ENCODE data around the gene HHATL. TPM values are rescaled to one million over a fixed set of nuclear protein-coding genes. Genes with fewer than 3 reads are reported as not detected.

HHATL gene
- total RNA-seq, 1 experiment from 2014 or later = not detected

- in situ Hi-C loops (cut with HindIII; ENCODE audit: low pct_unique_long_range_greater_than_20kb, low sequenced_read_pairs) = no loop called here
- DNase-seq (ENCODE audit: low read depth, low spot score) = no peak
Measured at GRCh38 chr3:42680806-42681205, 21.8 kb downstream of the HHATL start.

- in situ Hi-C loops (cut with HindIII; ENCODE audit: low pct_unique_long_range_greater_than_20kb, low sequenced_read_pairs) = no loop called here
- no peak for DNase-seq (ENCODE audit: low read depth, low spot score)
Measured at GRCh38 chr3:42680271-42680670, 22.3 kb downstream of the HHATL start.

GRCh38 chr3:42678447-42678846, 24.2 kb downstream of the HHATL start:
- no peak for DNase-seq (ENCODE audit: low read depth, low spot score)
- in situ Hi-C loops (cut with HindIII; ENCODE audit: low pct_unique_long_range_greater_than_20kb, low sequenced_read_pairs) = no loop called here

DNA sequence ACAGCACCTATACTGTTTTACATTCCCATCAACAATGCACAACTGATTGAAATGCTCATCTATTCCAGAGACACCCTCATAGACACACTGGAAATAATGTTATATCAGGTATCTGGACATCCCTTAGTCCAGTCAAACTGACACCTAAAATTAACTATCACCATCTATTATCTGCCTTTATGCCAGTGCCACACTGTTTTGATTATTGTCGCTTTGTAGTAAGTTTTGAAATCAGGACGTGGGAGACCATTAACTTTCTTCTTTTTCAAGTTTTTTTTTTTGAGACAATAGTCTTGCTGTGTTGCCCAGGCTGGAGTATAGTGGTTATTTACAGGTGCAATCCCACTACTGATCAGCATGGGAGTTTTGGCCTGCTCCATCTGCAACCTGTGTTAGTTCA, 26.7 kb downstream of the HHATL start:
- in situ Hi-C loops (cut with HindIII; ENCODE audit: low pct_unique_long_range_greater_than_20kb, low sequenced_read_pairs) = no loop called here

GRCh38 chr3:42674146-42674545, 28.5 kb downstream of the HHATL start:
- no peak for DNase-seq (ENCODE audit: low read depth, low spot score)
- in situ Hi-C loops (cut with HindIII; ENCODE audit: low pct_unique_long_range_greater_than_20kb, low sequenced_read_pairs) = no loop called here

More for the DNA sequence above, 26.7 kb downstream of the HHATL start:
- DNase-seq (ENCODE audit: low read depth, low spot score) = no peak

- in situ Hi-C loops (cut with HindIII; ENCODE audit: low pct_unique_long_range_greater_than_20kb, low sequenced_read_pairs) = no loop called here
Measured at GRCh38 chr3:42673082-42673481, 29.5 kb downstream of the HHATL start.

DNA sequence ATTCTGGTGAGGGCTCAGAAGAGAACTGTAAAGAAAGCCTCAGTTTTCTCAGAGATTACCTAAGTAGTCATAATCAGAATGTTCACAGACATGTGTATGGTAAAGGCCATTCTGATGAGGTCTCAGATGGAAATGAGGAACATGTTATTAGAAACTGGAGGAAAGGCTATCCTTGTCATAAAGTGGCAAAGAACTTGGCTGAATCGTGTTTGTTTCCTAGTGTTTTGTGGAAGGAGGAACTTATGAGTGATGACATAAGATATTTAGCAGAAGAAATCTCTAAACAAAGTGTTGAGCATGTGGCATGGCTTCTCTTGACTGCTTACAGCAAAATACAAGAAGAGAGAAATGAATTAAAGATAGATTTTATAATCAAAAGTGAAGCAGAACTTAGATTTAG, 30.1 kb downstream of the HHATL start:
- in situ Hi-C loops (cut with HindIII; ENCODE audit: low pct_unique_long_range_greater_than_20kb, low sequenced_read_pairs) = no loop called here
- DNase-seq (ENCODE audit: low read depth, low spot score) = no peak

More at GRCh38 chr3:42673082-42673481, 29.5 kb downstream of the HHATL start:
- DNase-seq (ENCODE audit: low read depth, low spot score) = no peak

DNA sequence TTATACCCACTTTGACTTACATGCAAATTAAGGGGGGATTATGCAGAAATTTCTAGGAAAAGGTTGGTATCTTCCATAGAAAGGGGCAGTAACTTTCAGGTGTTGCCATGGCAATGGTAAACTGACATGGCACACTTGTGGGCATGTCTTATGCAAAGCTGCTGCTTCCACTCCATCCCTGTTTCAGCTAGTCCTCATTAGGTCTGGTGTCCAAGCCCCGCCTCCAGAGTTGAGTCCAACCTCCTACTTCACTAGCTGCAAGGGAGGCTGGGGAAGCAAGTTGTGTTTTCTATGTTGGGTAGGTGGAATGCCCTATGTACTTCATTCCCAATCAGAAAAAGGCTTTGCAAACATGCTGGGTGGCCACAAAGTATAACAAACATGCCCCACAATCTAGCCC, 31.9 kb downstream of the HHATL start:
- DNase-seq (ENCODE audit: low read depth, low spot score) = no peak
- in situ Hi-C loops (cut with HindIII; ENCODE audit: low pct_unique_long_range_greater_than_20kb, low sequenced_read_pairs) = no loop called here

DNA sequence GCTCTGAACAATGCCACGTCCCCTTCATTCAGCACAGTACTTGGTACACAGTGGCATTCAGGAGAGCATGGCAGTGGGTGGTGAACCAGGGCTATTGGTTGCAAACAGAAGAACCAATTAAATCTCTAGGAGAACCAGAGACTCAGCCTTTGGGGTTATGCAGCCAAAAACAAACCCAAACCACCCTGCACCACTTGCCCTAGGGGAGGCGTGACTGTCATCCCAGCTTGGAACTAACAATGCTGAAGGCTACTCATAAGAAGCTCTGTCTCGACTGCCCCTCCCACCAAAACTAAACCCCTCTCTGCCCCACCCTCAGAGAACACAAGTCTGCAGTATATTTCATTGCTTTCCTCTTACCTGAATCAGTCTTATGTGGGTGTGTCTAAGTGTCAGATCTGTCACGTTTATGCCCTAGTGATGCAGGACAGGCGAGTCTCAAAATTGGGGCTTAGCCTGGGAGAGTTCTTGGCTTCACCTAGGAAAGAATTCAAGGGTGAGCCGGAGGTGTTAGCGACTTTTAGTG, 32.5 kb downstream of the HHATL start:
- DNase-seq (ENCODE audit: low read depth, low spot score) = no peak
- in situ Hi-C loops (cut with HindIII; ENCODE audit: low pct_unique_long_range_greater_than_20kb, low sequenced_read_pairs) = no loop called here

DNA sequence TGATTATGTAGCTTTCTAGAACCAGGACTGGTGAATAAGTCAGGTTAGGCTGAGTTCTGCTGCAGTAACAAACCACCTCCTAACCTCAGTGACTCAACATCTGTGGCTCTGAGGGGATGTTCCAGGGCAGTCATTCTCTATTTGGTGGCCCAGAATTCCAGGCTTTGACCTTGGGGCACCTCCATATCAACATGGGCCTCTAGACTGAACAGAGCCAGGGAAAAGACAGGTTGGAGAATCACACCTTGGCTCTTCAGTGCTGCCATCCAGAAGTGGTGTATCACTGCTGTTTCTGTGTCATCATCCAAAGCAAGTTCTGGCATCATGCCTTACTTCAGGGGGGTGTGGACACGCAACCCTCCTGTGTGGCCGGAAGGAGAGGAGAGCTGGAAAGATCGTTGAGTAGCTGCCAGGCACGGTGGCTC, 33.8 kb downstream of the HHATL start:
- DNase-seq (ENCODE audit: low read depth, low spot score) = no peak
- in situ Hi-C loops (cut with HindIII; ENCODE audit: low pct_unique_long_range_greater_than_20kb, low sequenced_read_pairs) = no loop called here

DNA sequence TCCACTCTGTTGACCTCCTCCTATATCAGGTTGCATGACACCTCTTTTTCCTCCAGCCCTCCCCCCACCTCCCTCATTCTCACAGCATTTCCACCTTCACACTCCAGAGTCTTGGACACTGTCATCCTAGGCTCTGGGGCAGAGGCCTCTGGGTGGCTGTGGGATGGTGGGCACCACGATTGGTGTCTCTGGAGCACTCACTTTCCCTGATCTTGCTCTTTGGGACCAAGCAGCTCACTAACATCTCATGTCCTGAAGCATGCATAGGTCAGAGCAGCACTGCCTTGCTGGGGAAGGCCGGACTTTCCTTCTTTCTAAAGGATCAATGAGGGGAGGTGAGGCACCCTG, 34.2 kb downstream of the HHATL start:
- in situ Hi-C loops (cut with HindIII; ENCODE audit: low pct_unique_long_range_greater_than_20kb, low sequenced_read_pairs) = no loop called here
- DNase-seq (ENCODE audit: low read depth, low spot score) = no peak

DNA sequence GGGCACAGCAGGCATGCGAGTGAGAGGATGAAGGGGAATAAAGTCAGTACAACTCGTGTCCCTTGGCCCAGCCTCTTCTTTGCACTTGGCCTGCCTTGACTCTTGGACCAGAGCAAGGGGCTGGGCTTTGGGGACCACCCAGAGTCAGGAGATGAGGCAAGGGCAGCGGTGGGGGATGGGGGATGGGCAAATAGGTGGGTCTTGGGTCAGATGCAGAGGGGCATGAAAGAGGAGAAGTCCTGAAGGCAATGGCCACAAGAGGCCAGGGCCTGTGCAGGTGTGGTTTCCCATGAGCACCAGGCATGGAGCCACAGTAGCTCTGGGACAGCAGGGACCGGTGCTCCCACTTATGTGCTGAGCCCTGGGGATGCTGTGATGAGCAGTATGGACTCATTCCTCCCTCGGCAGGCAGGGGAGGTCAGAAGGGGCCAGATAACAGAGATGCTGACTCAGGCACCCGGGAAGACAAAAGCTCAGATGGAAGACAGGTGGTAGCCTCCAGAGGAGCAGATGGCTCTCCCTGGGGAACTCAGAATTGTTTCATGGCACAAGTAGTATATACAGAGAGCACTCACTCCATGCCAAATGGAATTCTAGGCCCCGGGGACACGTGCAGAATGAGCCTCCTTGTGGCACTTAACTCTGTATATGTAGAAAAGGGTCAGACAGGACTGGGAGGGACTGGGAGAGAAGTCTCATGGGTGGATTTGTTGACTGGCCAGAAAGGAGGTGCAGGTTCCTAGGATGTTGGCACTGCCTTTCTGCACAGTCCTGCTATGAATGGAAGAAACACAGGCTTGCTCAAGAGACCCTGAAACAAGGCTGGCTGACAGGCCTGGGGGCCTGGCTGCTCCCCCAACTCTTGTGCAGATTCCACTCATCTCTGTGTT, 34.8 kb downstream of the HHATL start:
- in situ Hi-C loops (cut with HindIII; ENCODE audit: low pct_unique_long_range_greater_than_20kb, low sequenced_read_pairs) = no loop called here
- DNase-seq (ENCODE audit: low read depth, low spot score) = no peak

DNA sequence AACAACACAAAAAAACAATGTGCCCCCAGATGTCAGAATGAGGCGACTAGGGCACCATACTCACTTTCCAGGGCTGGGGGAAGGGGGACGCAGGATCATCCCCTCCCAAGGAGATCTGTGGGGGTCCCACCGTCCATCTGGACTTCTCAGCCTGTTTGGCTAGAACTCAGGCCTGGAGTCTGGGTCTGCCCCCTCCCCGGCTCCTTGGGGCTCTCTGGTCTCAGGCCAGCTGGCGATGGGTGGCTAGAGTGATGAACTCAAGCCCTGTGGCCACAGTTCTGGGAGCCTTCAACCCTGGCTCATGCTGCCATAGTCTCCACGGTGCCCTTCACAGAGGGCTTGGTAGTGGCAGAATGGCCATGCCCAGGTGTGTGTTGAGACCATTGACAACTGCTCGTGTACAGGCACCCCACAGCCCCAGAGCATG, 35.5 kb downstream of the HHATL start:
- in situ Hi-C loops (cut with HindIII; ENCODE audit: low pct_unique_long_range_greater_than_20kb, low sequenced_read_pairs) = no loop called here
- DNase-seq (ENCODE audit: low read depth, low spot score) = no peak

DNA sequence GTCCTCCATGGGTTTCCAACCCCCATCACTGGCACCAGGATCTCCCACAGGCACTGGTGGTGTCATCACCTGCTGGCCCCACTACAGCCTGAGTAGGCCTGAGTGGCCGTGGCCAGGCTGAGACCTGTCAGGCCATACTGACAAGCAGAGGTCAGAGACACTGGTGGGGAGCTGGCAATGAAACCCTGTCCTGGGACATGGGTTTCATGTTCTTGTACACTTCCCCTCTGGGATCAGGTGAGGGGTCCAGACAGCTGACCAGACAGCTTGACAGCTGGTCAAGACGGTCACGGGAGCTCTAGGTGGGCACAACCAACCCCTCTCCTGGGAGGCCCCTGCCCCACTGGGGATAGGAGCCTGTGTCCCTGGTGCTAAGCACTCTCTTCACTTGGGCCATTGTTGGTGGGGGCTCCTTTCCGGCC, 36.0 kb downstream of the HHATL start:
- in situ Hi-C loops (cut with HindIII; ENCODE audit: low pct_unique_long_range_greater_than_20kb, low sequenced_read_pairs) = no loop called here
- DNase-seq (ENCODE audit: low read depth, low spot score) = no peak

DNA sequence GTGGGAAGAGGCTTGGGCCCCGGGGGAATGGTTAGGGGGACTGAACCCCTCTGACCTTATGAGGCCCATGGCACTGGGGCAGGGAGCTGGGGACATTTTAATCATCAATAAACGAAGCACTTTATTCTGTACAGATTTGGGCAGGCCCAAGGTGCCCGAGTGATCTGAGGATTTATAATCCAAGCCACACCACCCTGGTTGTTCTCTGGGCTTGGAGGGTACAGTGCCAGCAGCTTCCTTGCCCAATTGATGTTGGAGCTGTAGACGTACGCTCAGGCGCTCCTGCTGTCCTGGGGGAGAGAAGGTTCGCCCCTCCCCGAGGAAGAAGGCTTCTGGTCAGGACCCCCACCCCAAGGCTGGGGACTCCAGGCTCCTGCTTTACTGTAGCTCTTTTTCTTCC, 36.6 kb downstream of the HHATL start:
- in situ Hi-C loops (cut with HindIII; ENCODE audit: low pct_unique_long_range_greater_than_20kb, low sequenced_read_pairs) = no loop called here
- no peak for DNase-seq (ENCODE audit: low read depth, low spot score)

- in situ Hi-C loops (cut with HindIII; ENCODE audit: low pct_unique_long_range_greater_than_20kb, low sequenced_read_pairs) = no loop called here
- no peak for DNase-seq (ENCODE audit: low read depth, low spot score)
Measured at GRCh38 chr3:42665050-42665878, 37.3 kb downstream of the HHATL start.

- in situ Hi-C loops (cut with HindIII; ENCODE audit: low pct_unique_long_range_greater_than_20kb, low sequenced_read_pairs) = no loop called here
Measured at GRCh38 chr3:42664438-42664803, 38.2 kb downstream of the HHATL start.

DNA sequence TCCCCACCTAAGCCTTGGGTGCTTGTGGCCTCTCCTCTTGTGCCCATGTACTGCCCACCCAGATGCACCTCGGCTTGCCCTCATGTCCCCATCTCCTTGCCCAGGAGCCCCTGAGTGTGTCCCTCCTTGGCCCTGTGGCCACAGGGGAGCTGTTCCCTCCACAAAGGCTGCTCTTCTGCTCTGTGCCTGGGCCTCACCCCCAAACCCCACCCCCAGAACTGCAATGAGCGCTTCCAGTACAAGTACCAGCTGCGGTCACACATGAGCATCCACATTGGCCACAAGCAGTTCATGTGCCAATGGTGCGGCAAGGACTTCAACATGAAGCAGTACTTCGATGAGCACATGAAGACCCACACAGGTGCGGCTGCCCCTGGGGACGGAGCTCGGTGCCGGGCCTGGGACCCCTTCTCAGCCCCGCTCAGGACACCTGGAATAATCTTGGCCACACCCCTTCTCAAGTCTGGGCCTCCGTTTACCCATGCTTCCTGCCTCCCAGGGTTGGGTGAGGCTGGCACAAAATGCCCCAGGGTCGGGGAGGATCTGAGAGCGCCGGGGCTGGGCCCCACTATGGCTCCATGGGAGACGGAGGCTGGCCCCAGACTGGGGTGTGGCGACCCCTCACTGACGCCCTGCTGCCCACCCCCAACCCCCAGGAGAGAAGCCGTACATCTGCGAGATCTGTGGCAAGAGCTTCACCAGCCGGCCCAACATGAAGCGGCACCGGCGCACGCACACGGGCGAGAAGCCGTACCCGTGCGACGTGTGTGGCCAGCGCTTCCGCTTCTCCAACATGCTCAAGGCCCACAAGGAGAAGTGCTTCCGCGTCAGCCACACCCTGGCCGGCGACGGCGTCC, 38.8 kb downstream of the HHATL start:
- in situ Hi-C loops (cut with HindIII; ENCODE audit: low pct_unique_long_range_greater_than_20kb, low sequenced_read_pairs) = no loop called here
- no peak for DNase-seq (ENCODE audit: low read depth, low spot score)

More at GRCh38 chr3:42664438-42664803, 38.2 kb downstream of the HHATL start:
- DNase-seq (ENCODE audit: low read depth, low spot score) = no peak
